Endothelial cell of umbilical vein (primary cell): ENCODE results near the gene ULK2. TPM values are rescaled to one million over a fixed set of nuclear protein-coding genes. Genes with fewer than 3 reads are reported as not detected.

Experiments used
- BruUV-seq: library from RNA; stranded (reverse); fragments of 400-500 nt; replicated peaks from 2 replicates; lab custom pipeline; 2021; lab: Mats Ljungman, UMichigan
- CTCF ChIA-PET: fragments of 300-600, 350-600 bp; sonication (Branson Sonifier 250); formaldehyde crosslinking; loops from one replicate; lab custom pipeline; 2021; ENCODE audit warnings: antibody characterized with exemption, inconsistent platforms; lab: Charles Lee
- POLR2A ChIA-PET: fragments of 300-600, 350-600 bp; sonication (Branson Sonifier 250); formaldehyde crosslinking; loops from one replicate; lab custom pipeline; 2021; ENCODE audit warnings: antibody characterized with exemption, inconsistent platforms; lab: Charles Lee
- DNase-seq: peaks from one replicate; pipeline ENCODE4 v3.0.0-alpha.2; 2011; ENCODE audit warnings: low read depth, low spot score
- FAIRE-seq: peaks from 2 replicates; lab custom pipeline; 2011; peaks lifted over from hg19 to GRCh38; lab: Jason Lieb, UNC
- H2AFZ ChIP-seq: 2 replicates; pipeline ENCODE4 v1.6.0; 2012; ENCODE audit warnings: low read depth, low read length, control low read depth, inconsistent platforms
- H3K27ac ChIP-seq: 2 replicates; pipeline ENCODE4 v1.5.1; 2011; ENCODE audit warnings: low read depth, mild to moderate bottlenecking, control low read depth, low read length, moderate library complexity; ENCODE audit not compliant: insufficient read depth
- H3K27me3 ChIP-seq, 2 experiments: 2 replicates each; pipeline versions ENCODE4 v1.6.0 to v1.6.1; 2011; ENCODE audit warnings: low read length in 2 of 2, mixed read lengths in 1 of 2; ENCODE audit not compliant: control insufficient read depth in 2 of 2, insufficient read depth in 2 of 2
- H3K36me3 ChIP-seq, 2 experiments: 2 replicates in 1 of 2; 3 replicates in 1 of 2; pipeline ENCODE4 v1.5.1; 2011; ENCODE audit warnings: low read length in 2 of 2, mild to moderate bottlenecking in 1 of 2, moderate library complexity in 1 of 2; ENCODE audit not compliant: control insufficient read depth in 2 of 2, insufficient read depth in 2 of 2; ENCODE audit errors: extremely low read depth in 1 of 2
- H3K4me1 ChIP-seq: 3 replicates; pipeline ENCODE4 v1.5.1; 2011; ENCODE audit warnings: mild to moderate bottlenecking, low read length; ENCODE audit not compliant: control insufficient read depth, insufficient read depth; ENCODE audit errors: extremely low read depth
- H3K4me2 ChIP-seq: 2 replicates; pipeline ENCODE4 v1.6.1; 2011; ENCODE audit warnings: low read length, control low read depth, mixed read lengths; ENCODE audit not compliant: insufficient read depth
- H3K4me3 ChIP-seq, 3 experiments: fragments of 200-600 bp in 1 of 3; sonication (generic), shearing (Covaris generic) in 1 of 3; replicated peaks in 1 of 3; 2 replicates each; pipeline ENCODE4 v1.5.1; 2011 to 2016; ENCODE audit warnings: control low read depth in 3 of 3, low read length in 3 of 3, mild to moderate bottlenecking in 2 of 3, inconsistent platforms in 1 of 3, low read depth in 1 of 3, moderate library complexity in 1 of 3; ENCODE audit not compliant: insufficient read depth in 1 of 3
- H3K79me2 ChIP-seq: 2 replicates; pipeline ENCODE4 v1.6.0; 2012; ENCODE audit warnings: low read length, inconsistent platforms; ENCODE audit not compliant: control insufficient read depth, insufficient read depth
- H3K9ac ChIP-seq: replicated peaks from 2 replicates; pipeline ENCODE3; 2011; ENCODE audit warnings: low read length, control low read depth; ENCODE audit not compliant: insufficient read depth; ENCODE audit errors: extremely low read depth
- H3K9me1 ChIP-seq: replicated peaks from 3 replicates; pipeline ENCODE4 v1.6.0; 2011; ENCODE audit warnings: mild to moderate bottlenecking, low read length; ENCODE audit not compliant: control insufficient read depth, insufficient read depth; ENCODE audit errors: extremely low read depth
- H3K9me3 ChIP-seq: replicated peaks from 2 replicates; pipeline ENCODE4 v1.5.1; 2012; ENCODE audit warnings: low read length, inconsistent platforms; ENCODE audit not compliant: control insufficient read depth, insufficient read depth
- H4K20me1 ChIP-seq: replicated peaks from 2 replicates; pipeline ENCODE3; 2011; ENCODE audit warnings: mild to moderate bottlenecking, low read length; ENCODE audit not compliant: control insufficient read depth, insufficient read depth; ENCODE audit errors: extremely low read depth
- CTCF ChIP-seq, 2 donors: IDR thresholded peaks; 1 replicate in 1 of 2; 2 replicates in 1 of 2; pipeline ENCODE4 v1.5.1; 2011; ENCODE audit warnings: low read length in 2 of 2, mild to moderate bottlenecking in 2 of 2, moderate library complexity in 2 of 2, control low read depth in 1 of 2, inconsistent platforms in 1 of 2, low read depth in 1 of 2; ENCODE audit not compliant: insufficient read depth in 1 of 2; ENCODE audit errors: extremely low read depth in 1 of 2
- EZH2 ChIP-seq: IDR thresholded peaks from 2 replicates; pipeline ENCODE4 v1.6.1; 2012; ENCODE audit warnings: borderline replicate concordance, low read depth, mild to moderate bottlenecking, moderate library complexity, low read length, inconsistent platforms; ENCODE audit not compliant: severe bottlenecking
- FOS ChIP-seq: IDR thresholded peaks from 2 replicates; pipeline ENCODE4 v1.6.1; 2011; ENCODE audit warnings: mild to moderate bottlenecking, low read length, moderate library complexity, borderline replicate concordance; ENCODE audit not compliant: insufficient read depth
- GATA2 ChIP-seq: IDR thresholded peaks from 2 replicates; pipeline ENCODE4 v1.7.0; 2011; ENCODE audit warnings: low read depth, mild to moderate bottlenecking, moderate library complexity, mixed read lengths, low read length; ENCODE audit not compliant: insufficient read length, insufficient read depth
- JUN ChIP-seq: IDR thresholded peaks from 2 replicates; pipeline ENCODE4 v1.6.1; 2011; ENCODE audit warnings: borderline replicate concordance, low read depth; ENCODE audit not compliant: insufficient read length, insufficient read depth
- MAX ChIP-seq: IDR thresholded peaks from 2 replicates; pipeline ENCODE4 v1.6.1; 2011; ENCODE audit not compliant: insufficient read depth, insufficient read length
- MYC ChIP-seq: IDR thresholded peaks from one replicate; pipeline ENCODE4 v1.6.1; 2011; ENCODE audit warnings: mild to moderate bottlenecking, low read depth, low read length
- POLR2A ChIP-seq: IDR thresholded peaks from 2 replicates; pipeline ENCODE4 v1.6.1; 2012; ENCODE audit warnings: low read depth, mild to moderate bottlenecking, control low read depth, low read length
- POLR2AphosphoS5 ChIP-seq: IDR thresholded peaks from 2 replicates; pipeline ENCODE4 v1.6.1; 2012; ENCODE audit warnings: low read depth, mild to moderate bottlenecking, control low read depth, low read length, moderate library complexity; ENCODE audit not compliant: insufficient read depth
- dilution Hi-C: fragments of 300-500 bp; cut with MboI; formaldehyde crosslinking; loops from one replicate; pipeline ENCODE4 v1.15.0; 2019; ENCODE audit warnings: low sequenced_read_pairs; ENCODE audit not compliant: extremely low pct_ligation_motif_present
- intact Hi-C: fragments of 100-400 bp; cut with micrococcal nuclease; formaldehyde crosslinking; loops from one replicate; pipeline ENCODE4 v1.10.0; 2022
- polyA plus RNA-seq, 4 experiments: library from polyadenylated mRNA; depleted of rRNA in 3 of 4; stranded (reverse) in 3 of 4; unstranded in 1 of 4; fragments of >200 nt; gene quantifications; 2 replicates each; pipeline versions ENCODE4 v1.2.1 to v1.2.3, GENCODE V29; 2011 to 2012; ENCODE audit warnings: missing spikeins in 1 of 4
- total RNA-seq: library from RNA; stranded (reverse); gene quantifications from 2 replicates; pipeline ENCODE4 v1.2.3, GENCODE V29; 2021

The ULK2 gene
- total and polyA plus RNA-seq, 2 donors (not counting 3 experiments of a cell fraction or from before 2014, with no cell fraction given) = 19.3 to 26.7 TPM

GRCh38 chr17:19750020-19750572, 117.6 kb downstream of the ULK2 start:
- DNase-seq = no peak
- Histone ChIP-seq H3K4me1 (peaks cover 20% of the 10 kb centered on the region), H3K9ac (no peak overlapping the region), H3K79me2 (no peaks in the 10 kb centered on the region), H3K27ac (no peak overlapping the region), H3K4me2 (no peak overlapping the region), H3K9me1 (no peaks in the 10 kb centered on the region), H4K20me1 (no peaks in the 10 kb centered on the region), H2AFZ (no peak overlapping the region), H3K27me3 (no peaks in the 10 kb centered on the region), H3K4me3 (no peak overlapping the region), H3K36me3 (no peaks in the 10 kb centered on the region), H3K9me3 (no peaks in the 10 kb centered on the region)
- ChIA-PET CTCF (interaction anchor here (8.4 kb wide), 1 partner anchor 12 kb away, joined by 72 read pairs; no protein-coding TSS in a partner anchor), POLR2A (no interaction called here)
- no peak for FAIRE-seq
- TF ChIP-seq POLR2AphosphoS5 (no peak), JUN (no peak), POLR2A (no peak), GATA2 (no peak), CTCF (IDR thresholded peaks at IDR 0.05; ENCODE audit: extremely low read depth in 1 of 2, insufficient read depth in 1 of 2, low read depth in 1 of 2, low read length in 2 of 2) (no peak), FOS (no peak), EZH2 (no peak), MYC (no peak), MAX (no peak)
- intact Hi-C loops (no loop called here), dilution Hi-C loops (no loop called here)
- no TSS peak for BruUV-seq
